Liver (tissue), 9 donors: ENCODE results near the gene RREB1. TPM values are rescaled to one million over a fixed set of nuclear protein-coding genes. Genes with fewer than 3 reads are reported as not detected.

Experiments
- DNase-seq: peaks from one replicate; pipeline ENCODE4 v3.0.0-alpha.2; 2017; ENCODE audit warnings: low spot score
- H3K27ac ChIP-seq, 2 donors: one replicate each; pipeline ENCODE4 v1.7.0; 2013; ENCODE audit warnings: inconsistent platforms in 2 of 2, low read length in 2 of 2, control low read depth in 1 of 2, low read depth in 1 of 2, mild to moderate bottlenecking in 1 of 2
- H3K27me3 ChIP-seq, 4 donors: one replicate each; pipeline versions ENCODE4 v1.6.1 to v1.7.0; 2013; ENCODE audit warnings: low read length in 3 of 4, inconsistent platforms in 1 of 4, mild to moderate bottlenecking in 1 of 4, moderate library complexity in 1 of 4; ENCODE audit not compliant: control insufficient read depth in 4 of 4, insufficient read depth in 4 of 4
- H3K36me3 ChIP-seq, 4 donors: one replicate each; pipeline versions ENCODE4 v1.6.1 to v1.7.0; 2013; ENCODE audit warnings: low read length in 3 of 4, mild to moderate bottlenecking in 3 of 4, low read depth in 1 of 4, moderate library complexity in 1 of 4; ENCODE audit not compliant: control insufficient read depth in 4 of 4, insufficient read depth in 3 of 4
- H3K4me1 ChIP-seq, 4 donors: one replicate each; pipeline versions ENCODE4 v1.6.1 to v1.7.0; 2013; ENCODE audit warnings: low read length in 3 of 4, mild to moderate bottlenecking in 3 of 4, moderate library complexity in 1 of 4; ENCODE audit not compliant: control insufficient read depth in 4 of 4, insufficient read depth in 4 of 4
- H3K4me3 ChIP-seq, 3 donors: one replicate each; pipeline versions ENCODE4 v1.6.1 to v1.7.0; 2013; ENCODE audit warnings: low read length in 3 of 3, control low read depth in 1 of 3, low read depth in 1 of 3, mild to moderate bottlenecking in 1 of 3
- H3K9ac ChIP-seq, 2 donors: one replicate each; pipeline ENCODE4 v1.7.0; 2013; ENCODE audit warnings: low read length in 2 of 2, mild to moderate bottlenecking in 2 of 2, moderate library complexity in 2 of 2, control low read depth in 1 of 2, low read depth in 1 of 2
- H3K9me3 ChIP-seq, 4 donors: one replicate each; pipeline versions ENCODE4 v1.6.1 to v1.7.0; 2013; ENCODE audit warnings: low read length in 3 of 4; ENCODE audit not compliant: control insufficient read depth in 4 of 4
- EGR1 ChIP-seq, 2 donors: IDR thresholded peaks; 2 replicates each; pipeline ENCODE4 v1.6.1; 2016 to 2018; ENCODE audit warnings: antibody characterized with exemption in 2 of 2, low read depth in 2 of 2
- FOXA1 ChIP-seq: IDR thresholded peaks from 2 replicates; pipeline ENCODE4 v1.6.1; 2016; ENCODE audit warnings: antibody characterized with exemption
- GABPA ChIP-seq, 2 donors: IDR thresholded peaks in 1 of 2; conservative IDR thresholded peaks in 1 of 2; 2 replicates each; pipeline ENCODE4 v1.6.1; 2016; ENCODE audit warnings: antibody characterized with exemption in 2 of 2, mild to moderate bottlenecking in 1 of 2, moderate library complexity in 1 of 2
- HNF4A ChIP-seq, 2 donors: conservative IDR thresholded peaks; 2 replicates each; pipeline ENCODE4 v1.6.1; 2016; ENCODE audit warnings: antibody characterized with exemption in 2 of 2, mild to moderate bottlenecking in 2 of 2
- JUND ChIP-seq, 2 donors: IDR thresholded peaks; 2 replicates each; pipeline ENCODE4 v1.6.1; 2016; ENCODE audit warnings: antibody characterized with exemption in 2 of 2
- NR2F2 ChIP-seq: IDR thresholded peaks from 2 replicates; pipeline ENCODE4 v1.6.1; 2016; ENCODE audit warnings: antibody characterized with exemption
- RAD21 ChIP-seq, 2 donors: IDR thresholded peaks; 2 replicates each; pipeline ENCODE4 v1.6.1; 2016; ENCODE audit warnings: antibody characterized with exemption in 2 of 2, mild to moderate bottlenecking in 2 of 2
- RXRA ChIP-seq, 2 donors: IDR thresholded peaks; 2 replicates each; pipeline ENCODE4 v1.6.1; 2017 to 2018; ENCODE audit warnings: antibody characterized with exemption in 2 of 2, mild to moderate bottlenecking in 1 of 2
- SP1 ChIP-seq: IDR thresholded peaks from 2 replicates; pipeline ENCODE4 v1.6.1; 2018; ENCODE audit warnings: antibody characterized with exemption, mild to moderate bottlenecking
- TAF1 ChIP-seq: conservative IDR thresholded peaks from 2 replicates; pipeline ENCODE4 v1.6.1; 2016; ENCODE audit warnings: antibody characterized with exemption, mild to moderate bottlenecking
- YY1 ChIP-seq: IDR thresholded peaks from 2 replicates; pipeline ENCODE4 v1.6.1; 2016; ENCODE audit warnings: antibody characterized with exemption, mild to moderate bottlenecking
- WGBS: extraction: QIAGEN DNeasy Blood & Tissue Kit; methylation state at CpG from one replicate; pipeline ENCODE4 v1.1.7; 2013; 5-methylcytosine and 5-hydroxymethylcytosine counted together
- polyA plus RNA-seq, 2 donors: library from polyadenylated mRNA; stranded (reverse) in 1 of 2; unstranded in 1 of 2; fragments of 200-250 nt in 1 of 2; fragments of >200 nt in 1 of 2; fragmentation: Nextera tagmentation in 1 of 2; extraction: Ambion mirVana in 1 of 2; gene quantifications; one replicate each; pipeline versions ENCODE4 v1.2.1 to v1.2.3, GENCODE V29; 2013 to 2015
- total RNA-seq, 2 donors: library from RNA; depleted of rRNA; stranded (reverse); fragments of >200 nt; gene quantifications; one replicate each; pipeline ENCODE4 v1.2.3, GENCODE V29; 2014
- TF ChIP-seq, protein P1 (sequence below): IDR thresholded peaks from 2 replicates; pipeline ENCODE4 v1.6.1; 2016; ENCODE audit warnings: antibody characterized with exemption, mild to moderate bottlenecking
- TF ChIP-seq, protein P2 (sequence below): IDR thresholded peaks from 2 replicates; pipeline ENCODE4 v1.6.1; 2016; ENCODE audit warnings: antibody characterized with exemption
- TF ChIP-seq, protein P3 (sequence below): fragments of 150-350 bp; IDR thresholded peaks from 2 replicates; pipeline ENCODE4 v1.5.1; 2017; ENCODE audit warnings: improper control_type of control experiment, low read depth, low read length; ENCODE audit not compliant: missing input control
- TF ChIP-seq, protein P4 (sequence below): IDR thresholded peaks from 2 replicates; pipeline ENCODE4 v1.6.1; 2016; ENCODE audit warnings: antibody characterized with exemption
- TF ChIP-seq, protein P5 (sequence below): IDR thresholded peaks from 2 replicates; pipeline ENCODE4 v1.6.1; 2016; ENCODE audit warnings: antibody characterized with exemption
- donor health status: healthy.
- donor health status: healthy.
- donor health status: healthy.
- donor health status: healthy.
- donor health status: healthy.

The RREB1 gene
- total and polyA plus RNA-seq, 4 donors, result 10.1 to 28.9 (median 17.3) TPM

GRCh38 chr6:7235712-7236305 is 128.0 kb downstream of the RREB1 start:
- peaks cover 8 to 21% (median 10%) of the 10 kb centered on the region in 4 donors for H3K36me3 ChIP-seq
- no peaks in the 10 kb centered on the region for H3K9me3 ChIP-seq
- WGBS, result 52% methylated on average over 9 of the region's 9 CpGs
- TF ChIP-seq, protein P1, sequence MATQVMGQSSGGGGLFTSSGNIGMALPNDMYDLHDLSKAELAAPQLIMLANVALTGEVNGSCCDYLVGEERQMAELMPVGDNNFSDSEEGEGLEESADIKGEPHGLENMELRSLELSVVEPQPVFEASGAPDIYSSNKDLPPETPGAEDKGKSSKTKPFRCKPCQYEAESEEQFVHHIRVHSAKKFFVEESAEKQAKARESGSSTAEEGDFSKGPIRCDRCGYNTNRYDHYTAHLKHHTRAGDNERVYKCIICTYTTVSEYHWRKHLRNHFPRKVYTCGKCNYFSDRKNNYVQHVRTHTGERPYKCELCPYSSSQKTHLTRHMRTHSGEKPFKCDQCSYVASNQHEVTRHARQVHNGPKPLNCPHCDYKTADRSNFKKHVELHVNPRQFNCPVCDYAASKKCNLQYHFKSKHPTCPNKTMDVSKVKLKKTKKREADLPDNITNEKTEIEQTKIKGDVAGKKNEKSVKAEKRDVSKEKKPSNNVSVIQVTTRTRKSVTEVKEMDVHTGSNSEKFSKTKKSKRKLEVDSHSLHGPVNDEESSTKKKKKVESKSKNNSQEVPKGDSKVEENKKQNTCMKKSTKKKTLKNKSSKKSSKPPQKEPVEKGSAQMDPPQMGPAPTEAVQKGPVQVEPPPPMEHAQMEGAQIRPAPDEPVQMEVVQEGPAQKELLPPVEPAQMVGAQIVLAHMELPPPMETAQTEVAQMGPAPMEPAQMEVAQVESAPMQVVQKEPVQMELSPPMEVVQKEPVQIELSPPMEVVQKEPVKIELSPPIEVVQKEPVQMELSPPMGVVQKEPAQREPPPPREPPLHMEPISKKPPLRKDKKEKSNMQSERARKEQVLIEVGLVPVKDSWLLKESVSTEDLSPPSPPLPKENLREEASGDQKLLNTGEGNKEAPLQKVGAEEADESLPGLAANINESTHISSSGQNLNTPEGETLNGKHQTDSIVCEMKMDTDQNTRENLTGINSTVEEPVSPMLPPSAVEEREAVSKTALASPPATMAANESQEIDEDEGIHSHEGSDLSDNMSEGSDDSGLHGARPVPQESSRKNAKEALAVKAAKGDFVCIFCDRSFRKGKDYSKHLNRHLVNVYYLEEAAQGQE, result no peak
- TF ChIP-seq EGR1 (IDR thresholded peaks at IDR 0.05; ENCODE audit: low read depth in 2 of 2) (no peak), RAD21 (IDR thresholded peaks at IDR 0.05) (no peak), JUND (IDR thresholded peaks at IDR 0.05) (no peak), NR2F2 (no peak), SP1 (no peak), RXRA (IDR thresholded peaks at IDR 0.05) (no peak), HNF4A (conservative IDR thresholded peaks at IDR 0.05) (no peak), GABPA (IDR thresholded peaks at IDR 0.05 in 1 of 2, conservative IDR thresholded peaks at IDR 0.05 in 1 of 2) (no peak), FOXA1 (no peak)
- TF ChIP-seq, protein P2, sequence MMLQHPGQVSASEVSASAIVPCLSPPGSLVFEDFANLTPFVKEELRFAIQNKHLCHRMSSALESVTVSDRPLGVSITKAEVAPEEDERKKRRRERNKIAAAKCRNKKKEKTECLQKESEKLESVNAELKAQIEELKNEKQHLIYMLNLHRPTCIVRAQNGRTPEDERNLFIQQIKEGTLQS, result no peak
- TF ChIP-seq, protein P3, sequence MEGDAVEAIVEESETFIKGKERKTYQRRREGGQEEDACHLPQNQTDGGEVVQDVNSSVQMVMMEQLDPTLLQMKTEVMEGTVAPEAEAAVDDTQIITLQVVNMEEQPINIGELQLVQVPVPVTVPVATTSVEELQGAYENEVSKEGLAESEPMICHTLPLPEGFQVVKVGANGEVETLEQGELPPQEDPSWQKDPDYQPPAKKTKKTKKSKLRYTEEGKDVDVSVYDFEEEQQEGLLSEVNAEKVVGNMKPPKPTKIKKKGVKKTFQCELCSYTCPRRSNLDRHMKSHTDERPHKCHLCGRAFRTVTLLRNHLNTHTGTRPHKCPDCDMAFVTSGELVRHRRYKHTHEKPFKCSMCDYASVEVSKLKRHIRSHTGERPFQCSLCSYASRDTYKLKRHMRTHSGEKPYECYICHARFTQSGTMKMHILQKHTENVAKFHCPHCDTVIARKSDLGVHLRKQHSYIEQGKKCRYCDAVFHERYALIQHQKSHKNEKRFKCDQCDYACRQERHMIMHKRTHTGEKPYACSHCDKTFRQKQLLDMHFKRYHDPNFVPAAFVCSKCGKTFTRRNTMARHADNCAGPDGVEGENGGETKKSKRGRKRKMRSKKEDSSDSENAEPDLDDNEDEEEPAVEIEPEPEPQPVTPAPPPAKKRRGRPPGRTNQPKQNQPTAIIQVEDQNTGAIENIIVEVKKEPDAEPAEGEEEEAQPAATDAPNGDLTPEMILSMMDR, result no peak
- H3K4me3 ChIP-seq, result no peak overlapping the region
- peak overlapping the region; percentile 69 to 87 for H3K27ac ChIP-seq
- peak overlapping the region; percentile 29 to 45 for H3K9ac ChIP-seq
- H3K27me3 ChIP-seq, result no peaks in the 10 kb centered on the region
- peaks cover 7 to 62% (median 50%) of the 10 kb centered on the region in 4 donors for H3K4me1 ChIP-seq
- DNase-seq, result no peak

GRCh38 chr6:7236306-7237209 is 128.8 kb downstream of the RREB1 start:
- Histone ChIP-seq H3K4me3 (no peak overlapping the region), H3K9me3 (no peaks in the 10 kb centered on the region), H3K4me1 (peaks cover 7 to 67% (median 57%) of the 10 kb centered on the region in 4 donors), H3K27me3 (no peaks in the 10 kb centered on the region), H3K27ac (peak overlapping the region; percentile 69 to 87), H3K36me3 (peaks cover 3 to 14% (median 7%) of the 10 kb centered on the region in 4 donors), H3K9ac (peak overlapping the region; percentile 7 to 29)
- DNase-seq, result no peak
- WGBS, result 52% methylated on average over 8 of the region's 8 CpGs
- TF ChIP-seq, protein P4, sequence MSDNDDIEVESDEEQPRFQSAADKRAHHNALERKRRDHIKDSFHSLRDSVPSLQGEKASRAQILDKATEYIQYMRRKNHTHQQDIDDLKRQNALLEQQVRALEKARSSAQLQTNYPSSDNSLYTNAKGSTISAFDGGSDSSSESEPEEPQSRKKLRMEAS, result no peak
- TF ChIP-seq JUND (IDR thresholded peaks at IDR 0.05) (peak; percentile 46 to 56), FOXA1 (no peak), GABPA (IDR thresholded peaks at IDR 0.05 in 1 of 2, conservative IDR thresholded peaks at IDR 0.05 in 1 of 2) (no peak), RAD21 (IDR thresholded peaks at IDR 0.05) (peak in 1 of 2 donors; percentile 8), HNF4A (conservative IDR thresholded peaks at IDR 0.05) (peak in 1 of 2 donors; percentile 37), RXRA (IDR thresholded peaks at IDR 0.05) (peak in 1 of 2 donors; percentile 33), TAF1 (no peak), NR2F2 (no peak), YY1 (no peak)
- TF ChIP-seq, protein P1, result no peak
- TF ChIP-seq, protein P5, sequence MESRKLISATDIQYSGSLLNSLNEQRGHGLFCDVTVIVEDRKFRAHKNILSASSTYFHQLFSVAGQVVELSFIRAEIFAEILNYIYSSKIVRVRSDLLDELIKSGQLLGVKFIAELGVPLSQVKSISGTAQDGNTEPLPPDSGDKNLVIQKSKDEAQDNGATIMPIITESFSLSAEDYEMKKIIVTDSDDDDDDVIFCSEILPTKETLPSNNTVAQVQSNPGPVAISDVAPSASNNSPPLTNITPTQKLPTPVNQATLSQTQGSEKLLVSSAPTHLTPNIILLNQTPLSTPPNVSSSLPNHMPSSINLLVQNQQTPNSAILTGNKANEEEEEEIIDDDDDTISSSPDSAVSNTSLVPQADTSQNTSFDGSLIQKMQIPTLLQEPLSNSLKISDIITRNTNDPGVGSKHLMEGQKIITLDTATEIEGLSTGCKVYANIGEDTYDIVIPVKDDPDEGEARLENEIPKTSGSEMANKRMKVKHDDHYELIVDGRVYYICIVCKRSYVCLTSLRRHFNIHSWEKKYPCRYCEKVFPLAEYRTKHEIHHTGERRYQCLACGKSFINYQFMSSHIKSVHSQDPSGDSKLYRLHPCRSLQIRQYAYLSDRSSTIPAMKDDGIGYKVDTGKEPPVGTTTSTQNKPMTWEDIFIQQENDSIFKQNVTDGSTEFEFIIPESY, result no peak
